Endothelial cell of umbilical vein (primary cell): ENCODE results near the gene RAB17.

Source experiments
- CTCF ChIP-seq, 2 donors: IDR thresholded peaks; 1 replicate in 1 of 2; 2 replicates in 1 of 2; pipeline ENCODE4 v1.5.1; 2011; ENCODE audit warnings: low read length in 2 of 2, mild to moderate bottlenecking in 2 of 2, moderate library complexity in 2 of 2, control low read depth in 1 of 2, inconsistent platforms in 1 of 2, low read depth in 1 of 2; ENCODE audit not compliant: insufficient read depth in 1 of 2; ENCODE audit errors: extremely low read depth in 1 of 2
- EZH2 ChIP-seq: IDR thresholded peaks from 2 replicates; pipeline ENCODE4 v1.6.1; 2012; ENCODE audit warnings: borderline replicate concordance, low read depth, mild to moderate bottlenecking, moderate library complexity, low read length, inconsistent platforms; ENCODE audit not compliant: severe bottlenecking
- FOS ChIP-seq: IDR thresholded peaks from 2 replicates; pipeline ENCODE4 v1.6.1; 2011; ENCODE audit warnings: mild to moderate bottlenecking, low read length, moderate library complexity, borderline replicate concordance; ENCODE audit not compliant: insufficient read depth
- GATA2 ChIP-seq: IDR thresholded peaks from 2 replicates; pipeline ENCODE4 v1.7.0; 2011; ENCODE audit warnings: low read depth, mild to moderate bottlenecking, moderate library complexity, mixed read lengths, low read length; ENCODE audit not compliant: insufficient read length, insufficient read depth
- JUN ChIP-seq: IDR thresholded peaks from 2 replicates; pipeline ENCODE4 v1.6.1; 2011; ENCODE audit warnings: borderline replicate concordance, low read depth; ENCODE audit not compliant: insufficient read length, insufficient read depth
- MAX ChIP-seq: IDR thresholded peaks from 2 replicates; pipeline ENCODE4 v1.6.1; 2011; ENCODE audit not compliant: insufficient read depth, insufficient read length
- POLR2A ChIP-seq: IDR thresholded peaks from 2 replicates; pipeline ENCODE4 v1.6.1; 2012; ENCODE audit warnings: low read depth, mild to moderate bottlenecking, control low read depth, low read length

GRCh38 chr2:237574894-237575868, 15.4 kb downstream of the RAB17 start:
- TF ChIP-seq CTCF (IDR thresholded peaks at IDR 0.05; ENCODE audit: extremely low read depth in 1 of 2, insufficient read depth in 1 of 2, low read depth in 1 of 2, low read length in 2 of 2) = no peak
- TF ChIP-seq JUN = no peak
- TF ChIP-seq POLR2A = no peak
- TF ChIP-seq GATA2 = no peak
- no peak for TF ChIP-seq EZH2
- TF ChIP-seq FOS = no peak
- TF ChIP-seq MAX = no peak
